ENCODE data around the gene RAB21.

DNA sequence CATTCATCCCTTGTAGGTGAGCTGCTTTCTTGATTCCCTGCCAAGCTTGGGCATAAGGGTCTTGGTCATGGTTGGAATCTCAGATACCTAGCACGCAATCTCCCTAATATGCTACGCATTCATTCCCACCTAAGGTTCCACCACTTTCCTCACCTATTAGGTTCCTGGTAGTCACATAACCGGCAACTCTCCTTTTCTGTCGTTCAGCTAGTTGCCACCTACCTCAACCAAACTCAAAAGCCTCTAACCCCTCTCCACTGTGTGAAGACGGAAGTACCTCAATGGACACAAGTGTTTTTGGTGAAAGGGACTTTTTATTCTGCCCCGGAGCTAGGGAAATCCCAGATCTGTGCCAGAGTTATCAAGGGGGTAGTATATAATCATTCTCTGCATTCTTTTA, 83.6 kb downstream of the RAB21 start:
- TF ChIP-seq ZNF274 (IDR thresholded peaks at IDR 0.05; ENCODE audit: low read depth, low read length) (no peak), YY1 (IDR thresholded peaks at IDR 0.05; ENCODE audit: insufficient read depth, insufficient read length) (no peak)

Data from NT2/D1 (cell line).